ENCODE measurements around the gene NMNAT1.
"Not testable (repeated sequence)": the region's sequence is repeated elsewhere in the genome, so short reads cannot be mapped to it uniquely, and the experiment has no call there.

The NMNAT1 gene

DNA sequence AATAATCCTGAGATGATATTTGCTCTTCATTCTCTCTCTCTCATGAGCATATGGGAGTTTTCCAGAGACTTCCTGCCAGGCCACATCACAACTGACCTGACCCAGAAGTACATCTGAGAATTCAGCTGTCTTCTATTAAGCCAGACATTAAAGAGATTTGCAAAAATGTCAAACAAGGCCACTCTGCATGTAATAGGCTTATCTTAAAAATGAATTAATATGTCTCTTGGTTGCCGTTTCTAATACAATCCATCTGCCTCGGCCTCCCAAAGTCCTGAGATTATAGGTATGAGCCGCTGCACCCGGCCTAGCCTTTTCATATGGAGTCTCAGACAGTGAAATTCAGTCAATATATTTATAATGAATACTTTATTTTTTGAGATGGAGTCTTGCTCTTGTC, 78.7 kb downstream of the NMNAT1 start:
- not testable (repeated sequence) for DNase-seq

DNA sequence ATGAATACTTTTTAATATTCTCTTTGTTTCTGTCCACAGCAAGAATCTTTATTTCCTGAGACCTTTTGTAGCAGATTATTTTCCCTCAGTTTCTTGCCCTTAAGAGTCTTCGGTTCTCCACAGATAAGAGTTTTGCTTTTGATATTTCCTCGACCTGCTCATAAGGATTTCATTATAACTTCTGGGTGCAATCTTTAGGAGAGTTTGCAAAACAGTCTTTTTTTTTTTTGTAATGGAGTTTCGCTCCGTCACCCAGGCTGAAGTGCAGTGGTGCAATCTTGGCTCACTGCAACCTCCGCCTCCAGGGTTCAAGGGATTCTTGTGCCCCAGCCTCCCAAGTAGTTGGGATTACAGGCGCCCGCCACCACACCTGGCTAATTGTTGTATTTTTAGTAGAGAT, 79.4 kb downstream of the NMNAT1 start:
- no peak for DNase-seq

DNA sequence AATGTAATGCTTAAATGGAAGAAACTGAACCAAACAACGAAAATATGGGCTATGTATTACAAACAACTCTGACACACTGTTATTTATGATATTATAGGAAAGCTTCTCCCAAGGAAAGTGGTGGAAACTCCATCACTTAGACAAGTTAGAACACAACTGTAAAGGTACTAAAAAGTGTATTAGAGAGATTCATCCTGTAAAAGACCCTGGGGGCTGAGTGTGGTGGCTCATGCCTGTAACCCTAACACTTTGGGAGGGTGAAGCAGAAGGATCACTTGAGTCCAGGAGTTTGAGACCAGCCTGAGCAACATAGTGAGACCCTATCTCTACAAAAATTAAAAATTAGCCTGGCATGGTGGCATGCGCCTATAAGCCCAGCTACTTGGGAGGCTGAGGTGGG, 82.1 kb downstream of the NMNAT1 start:
- DNase-seq = no peak

DNA sequence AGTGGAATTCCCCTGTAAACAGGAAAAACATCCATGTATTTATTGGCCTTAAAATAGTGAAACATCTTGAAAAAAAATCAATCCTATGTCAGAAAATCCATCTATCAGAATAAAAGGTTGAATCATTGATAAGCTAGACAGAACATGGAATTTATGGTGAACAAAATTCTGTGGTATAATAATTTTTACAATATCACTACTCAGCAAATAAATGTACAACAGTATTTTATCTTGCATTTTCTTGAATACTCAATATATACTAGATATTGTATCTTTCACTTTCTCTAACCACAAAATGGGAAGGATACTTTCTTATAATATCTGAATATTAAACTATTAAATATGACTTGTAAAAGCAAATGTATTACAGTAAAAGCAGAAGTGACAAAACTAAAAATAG, 83.8 kb downstream of the NMNAT1 start:
- DNase-seq = no peak

DNA sequence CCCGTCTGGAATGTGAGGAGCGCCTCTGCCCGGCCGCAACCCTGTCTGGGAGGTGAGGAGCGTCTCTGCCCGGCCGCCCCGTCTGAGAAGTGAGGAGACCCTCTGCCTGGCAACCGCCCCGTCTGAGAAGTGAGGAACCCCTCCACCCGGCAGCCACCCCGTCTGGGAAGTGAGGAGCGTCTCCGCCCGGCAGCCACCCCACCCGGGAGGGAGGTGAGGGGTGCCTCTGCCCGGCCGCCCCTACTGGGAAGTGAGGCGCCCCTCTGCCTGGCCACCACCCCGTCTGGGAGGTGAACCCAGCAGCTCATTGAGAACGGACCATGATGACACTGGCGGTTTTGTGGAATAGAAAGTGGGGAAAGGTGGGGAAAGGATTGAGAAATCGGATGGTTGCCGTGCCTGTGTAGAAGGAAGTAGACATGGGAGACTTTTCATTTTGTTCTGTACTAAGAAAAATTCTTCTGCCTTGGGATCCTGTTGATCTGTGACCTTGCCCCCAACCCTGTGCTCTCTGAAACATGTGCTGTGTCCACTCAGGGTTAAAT, 85.8 kb downstream of the NMNAT1 start:
- DNase-seq = not testable (repeated sequence)

DNA sequence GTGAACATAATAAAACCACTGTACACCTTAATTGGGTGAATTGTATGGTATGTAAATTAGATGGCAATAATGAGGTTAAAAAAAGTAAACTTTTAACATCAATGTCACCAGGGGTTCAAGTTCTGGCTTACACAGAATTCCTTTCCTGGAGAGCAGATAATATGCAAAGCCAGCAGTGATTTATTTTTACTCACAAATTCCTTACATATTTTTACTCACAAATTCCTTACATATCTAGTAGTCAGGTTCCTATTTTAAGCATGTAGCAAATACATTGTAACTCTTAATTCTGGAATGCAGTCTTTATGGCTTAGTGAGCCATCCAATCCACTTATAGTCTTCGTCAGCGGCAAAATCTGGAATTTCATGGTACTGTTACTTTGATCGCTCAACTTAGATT, 88.2 kb downstream of the NMNAT1 start:
- DNase-seq = no peak

DNA sequence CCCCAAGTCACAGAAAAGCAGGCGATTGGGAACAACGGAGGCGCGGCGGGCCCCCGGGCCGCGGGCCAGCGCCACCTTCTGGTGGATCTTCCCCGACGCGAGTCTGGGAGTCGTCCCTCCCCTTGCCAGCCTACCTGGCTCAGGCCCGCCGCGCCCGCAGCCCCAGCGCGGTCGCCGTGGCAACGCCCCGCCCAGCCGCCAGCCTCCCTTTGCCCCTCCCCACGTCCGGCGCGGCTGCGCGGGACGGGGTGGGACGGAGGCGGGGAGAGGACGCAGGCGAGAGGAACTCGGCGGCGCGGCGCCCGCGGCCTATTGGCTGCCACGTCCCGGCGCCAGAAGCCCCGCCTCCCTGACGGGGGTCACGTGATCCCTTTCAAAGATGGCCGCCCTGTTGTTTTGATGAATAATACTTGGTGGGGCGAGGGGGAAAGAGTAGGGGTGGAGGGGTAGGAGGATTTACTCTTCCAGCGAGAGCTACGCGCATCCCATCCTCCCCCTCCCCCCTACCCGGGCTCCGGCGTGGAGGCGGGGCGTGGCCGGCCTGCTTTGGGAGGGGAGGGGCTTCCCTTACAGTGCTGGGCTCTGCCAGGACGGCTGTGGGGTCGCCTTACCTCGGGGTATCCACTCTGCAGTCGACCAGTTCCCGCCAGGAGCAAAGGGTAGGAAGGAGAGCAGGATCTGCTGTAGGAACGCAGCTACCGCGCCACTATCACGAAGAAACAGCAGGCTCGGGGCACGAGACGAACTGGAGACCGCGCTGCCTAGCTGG, 89.5 kb downstream of the NMNAT1 start, which contains the start of gene UBE4B:
UBE4B (plus strand) TSS at position 369 of the 769 bp plus-strand sequence. CDS start 713 bp downstream, outside the sequence.
- DNase-seq = peak; percentile 91

DNA sequence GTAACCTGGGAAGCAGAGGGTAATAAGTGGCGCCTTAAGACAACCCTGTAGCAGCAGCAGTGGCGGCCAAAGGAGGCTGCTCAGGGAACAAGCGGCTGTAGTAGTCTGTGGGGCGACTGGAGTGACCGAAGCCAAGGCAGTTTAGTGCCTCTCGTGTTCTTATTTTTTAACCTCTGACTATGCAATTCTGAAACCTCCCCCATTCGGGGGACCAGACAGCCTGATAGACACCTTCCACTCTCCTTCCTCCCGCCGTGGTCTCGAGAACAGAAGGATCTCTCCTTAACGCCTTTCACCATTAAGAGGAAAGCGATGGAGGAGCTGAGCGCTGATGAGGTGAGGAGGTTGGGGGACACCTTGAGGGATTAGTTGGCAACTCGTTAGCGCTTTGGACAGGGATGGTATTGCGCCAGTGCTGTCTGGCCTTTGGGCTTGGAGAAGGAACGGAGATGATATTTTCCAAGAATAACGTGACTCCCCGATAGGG, 90.1 kb downstream of the NMNAT1 start:
- DNase-seq = no peak

Measured in NCI-H187 treated with DMSO at 0.1 percent for 48 hours (cell line).